Epithelial cell of proximal tubule (primary cell): ENCODE data around the gene ATP10A. TPM values are rescaled to one million over a fixed set of nuclear protein-coding genes. Genes with fewer than 3 reads are reported as not detected.

Source experiments
- DNase-seq: peaks from one replicate; pipeline ENCODE4 v3.0.0-alpha.2; 2011; ENCODE audit warnings: low read depth
- H3K4me3 ChIP-seq: 2 replicates; pipeline ENCODE4 v1.5.1; 2011; ENCODE audit warnings: low read depth, mild to moderate bottlenecking, low read length
- CTCF ChIP-seq: conservative IDR thresholded peaks from 2 replicates; pipeline ENCODE4 v1.5.1; 2012; ENCODE audit warnings: low read depth, mild to moderate bottlenecking, low read length
- total RNA-seq: library from RNA; depleted of rRNA; stranded (reverse); fragments of >200 nt; gene quantifications from 2 replicates; pipeline ENCODE4 v1.2.3, GENCODE V29; 2015

Gene ATP10A
- total RNA-seq, 1 donor from 2014 or later: 13.0 TPM

- TF ChIP-seq CTCF: no peak
- DNase-seq: no peak
- no peak overlapping the region for H3K4me3 ChIP-seq
Observed at GRCh38 chr15:25832158-25832557, 31.0 kb downstream of the ATP10A start.

GRCh38 chr15:25830844-25831451, 32.2 kb downstream of the ATP10A start:
- TF ChIP-seq CTCF: no peak
- DNase-seq: peak; percentile 33
- no peak overlapping the region for H3K4me3 ChIP-seq

GRCh38 chr15:25829073-25829472, 34.1 kb downstream of the ATP10A start:
- H3K4me3 ChIP-seq: no peak overlapping the region
- no peak for DNase-seq
- no peak for TF ChIP-seq CTCF

GRCh38 chr15:25825207-25825606, 37.9 kb downstream of the ATP10A start:
- no peak for TF ChIP-seq CTCF
- H3K4me3 ChIP-seq: no peak overlapping the region
- DNase-seq: no peak

- H3K4me3 ChIP-seq: no peak overlapping the region
- TF ChIP-seq CTCF: no peak
- DNase-seq: no peak
Observed at GRCh38 chr15:25824618-25825017, 38.5 kb downstream of the ATP10A start.

GRCh38 chr15:25812845-25813244, 50.3 kb downstream of the ATP10A start:
- no peak for DNase-seq
- TF ChIP-seq CTCF: no peak
- no peak overlapping the region for H3K4me3 ChIP-seq

GRCh38 chr15:25812073-25812472, 51.1 kb downstream of the ATP10A start:
- no peak overlapping the region for H3K4me3 ChIP-seq
- DNase-seq: no peak
- TF ChIP-seq CTCF: no peak
